CD14-positive monocyte (primary cell): ENCODE data around the gene REV3L. TPM values are rescaled to one million over a fixed set of nuclear protein-coding genes. Genes with fewer than 3 reads are reported as not detected.

Experiments
- DNase-seq, 3 donors: peaks; one replicate each; pipeline ENCODE4 v3.0.0-alpha.2; 2011 to 2022
- H2AFZ ChIP-seq: 2 replicates; pipeline ENCODE4 v1.6.0; 2012; ENCODE audit warnings: mild to moderate bottlenecking, low read depth, low read length, inconsistent platforms; ENCODE audit not compliant: insufficient read depth, poor library complexity, severe bottlenecking
- H3K27ac ChIP-seq, 2 donors: 1 replicate in 1 of 2; 2 replicates in 1 of 2; pipeline ENCODE4 v1.5.1; 2012 to 2013; ENCODE audit warnings: low read length in 2 of 2, control low read depth in 1 of 2, inconsistent platforms in 1 of 2, low read depth in 1 of 2, mild to moderate bottlenecking in 1 of 2
- H3K27me3 ChIP-seq, 2 donors: one replicate each; pipeline versions ENCODE4 v1.6.0 to v1.6.1; 2011 to 2013; ENCODE audit warnings: low read length in 2 of 2; ENCODE audit not compliant: control insufficient read depth in 2 of 2, insufficient read depth in 2 of 2
- H3K36me3 ChIP-seq, 2 donors: replicated peaks in 1 of 2; 1 replicate in 1 of 2; 2 replicates in 1 of 2; pipeline versions ENCODE4 v1.5.1 to v1.6.1; 2012 to 2013; ENCODE audit warnings: low read length in 2 of 2, control low read depth in 1 of 2, inconsistent platforms in 1 of 2, mild to moderate bottlenecking in 1 of 2; ENCODE audit not compliant: insufficient read depth in 2 of 2, control insufficient read depth in 1 of 2
- H3K4me1 ChIP-seq, 2 donors: 1 replicate in 1 of 2; 2 replicates in 1 of 2; pipeline versions ENCODE4 v1.5.1 to v1.6.1; 2012 to 2013; ENCODE audit warnings: low read length in 2 of 2, control low read depth in 1 of 2, inconsistent platforms in 1 of 2, mild to moderate bottlenecking in 1 of 2, moderate library complexity in 1 of 2; ENCODE audit not compliant: insufficient read depth in 2 of 2, control insufficient read depth in 1 of 2
- H3K4me2 ChIP-seq: replicated peaks from 2 replicates; pipeline ENCODE3; 2012; ENCODE audit warnings: low read length, moderate library complexity, mild to moderate bottlenecking; ENCODE audit not compliant: poor library complexity, severe bottlenecking; ENCODE audit errors: extremely low read depth
- H3K4me3 ChIP-seq, 3 experiments: fragments of 200-600 bp in 1 of 3; sonication (generic) in 1 of 3; replicated peaks in 1 of 3; 1 replicate in 2 of 3; 2 replicates in 1 of 3; pipeline ENCODE4 v1.5.1; 2011 to 2013; ENCODE audit warnings: low read length in 3 of 3, mild to moderate bottlenecking in 3 of 3, control low read depth in 2 of 3, low read depth in 2 of 3, inconsistent platforms in 1 of 3, moderate library complexity in 1 of 3
- H3K79me2 ChIP-seq: 2 replicates; pipeline ENCODE4 v1.6.0; 2012; ENCODE audit warnings: mild to moderate bottlenecking, control low read depth, inconsistent platforms, low read length, moderate library complexity; ENCODE audit not compliant: insufficient read depth
- H3K9ac ChIP-seq: 2 replicates; pipeline ENCODE4 v1.6.0; 2017; ENCODE audit warnings: low read length, mild to moderate bottlenecking; ENCODE audit not compliant: insufficient read depth, poor library complexity, severe bottlenecking
- H3K9me3 ChIP-seq, 2 donors: replicated peaks in 1 of 2; 1 replicate in 1 of 2; 2 replicates in 1 of 2; pipeline versions ENCODE4 v1.5.1 to v1.6.1; 2012 to 2013; ENCODE audit warnings: low read length in 2 of 2, control low read depth in 1 of 2; ENCODE audit not compliant: control insufficient read depth in 1 of 2, insufficient read depth in 1 of 2
- H4K20me1 ChIP-seq: 2 replicates; pipeline ENCODE4 v1.6.0; 2012; ENCODE audit warnings: mild to moderate bottlenecking, low read length, control low read depth, moderate library complexity; ENCODE audit not compliant: insufficient read depth
- H3K27ac Mint-ChIP-seq, 7 donors: one replicate each; pipeline ENCODE4 v1.8.0; 2020; ENCODE audit warnings: mild to moderate bottlenecking in 7 of 7, mixed read lengths in 7 of 7, moderate library complexity in 6 of 7, inconsistent platforms in 2 of 7
- H3K27me3 Mint-ChIP-seq, 3 donors: one replicate each; pipeline ENCODE4 v1.8.0; 2021 to 2022; ENCODE audit warnings: low read depth in 3 of 3, mild to moderate bottlenecking in 3 of 3, mixed read lengths in 3 of 3, moderate library complexity in 3 of 3, inconsistent platforms in 1 of 3
- H3K36me3 Mint-ChIP-seq, 2 donors: one replicate each; pipeline ENCODE4 v1.8.0; 2020; ENCODE audit warnings: mixed read lengths in 2 of 2, inconsistent platforms in 1 of 2, mild to moderate bottlenecking in 1 of 2
- H3K4me1 Mint-ChIP-seq: one replicate; pipeline ENCODE4 v1.8.0; 2020; ENCODE audit warnings: mild to moderate bottlenecking, mixed read lengths
- H3K4me3 Mint-ChIP-seq, 2 donors: one replicate each; pipeline ENCODE4 v1.8.0; 2020; ENCODE audit warnings: mild to moderate bottlenecking in 2 of 2, mixed read lengths in 2 of 2, moderate library complexity in 1 of 2
- H3K9me3 Mint-ChIP-seq, 7 donors: one replicate each; pipeline ENCODE4 v1.8.0; 2020 to 2022; ENCODE audit warnings: mixed read lengths in 7 of 7, mild to moderate bottlenecking in 6 of 7, moderate library complexity in 6 of 7, inconsistent platforms in 2 of 7
- WGBS: methylation state at CpG from one replicate; pipeline ENCODE4 v1.1.5; 2013; ENCODE audit warnings: missing lambda C conversion rate; ENCODE audit not compliant: insufficient coverage; 5-methylcytosine and 5-hydroxymethylcytosine counted together
- intact Hi-C, 2 donors: fragments of 100-400 bp; cut with micrococcal nuclease; formaldehyde crosslinking; loops; one replicate each; pipeline versions ENCODE4 v1.15.0 to v1.15.1; 2023
- polyA plus RNA-seq, 3 donors: library from polyadenylated mRNA; depleted of rRNA in 1 of 3; unstranded in 2 of 3; stranded (reverse) in 1 of 3; fragments of 300-500 nt in 2 of 3; fragments of >200 nt in 1 of 3; fragmentation: Illumina TruSeq in 2 of 3; gene quantifications; 1 replicate in 2 of 3; 2 replicates in 1 of 3; pipeline ENCODE4 v1.2.3, GENCODE V29; 2012 to 2021
- TF ChIP-seq, protein P1 (sequence below): fragments of 200-600 bp; IDR thresholded peaks from one replicate; pipeline ENCODE4 v1.8.0; 2022; ENCODE audit warnings: antibody characterized with exemption, mild to moderate bottlenecking

REV3L gene
- polyA plus RNA-seq, 3 donors, result 3.4 to 5.7 (median 4.9) TPM

DNA sequence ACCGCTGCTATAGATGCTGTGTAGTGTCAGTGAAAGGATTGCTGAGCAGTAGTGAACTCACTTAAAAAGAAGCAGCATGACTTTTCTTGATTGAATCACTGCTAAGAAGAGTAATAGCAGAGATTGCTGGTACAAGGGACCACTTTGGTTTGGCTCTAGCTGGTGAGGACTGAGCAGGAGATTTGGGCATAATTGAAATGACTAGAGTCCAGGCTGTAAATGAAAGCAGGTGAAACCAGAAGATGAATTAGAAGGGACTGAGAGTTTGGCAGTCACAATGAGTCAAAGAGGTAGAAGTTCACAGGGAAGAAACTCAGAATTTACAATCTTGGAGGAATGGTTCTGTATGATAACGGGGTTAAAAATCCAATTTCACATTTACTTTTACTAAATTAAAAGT is 19.1 kb upstream of the REV3L start:
- H3K27ac Mint-ChIP-seq, result no peak overlapping the region
- Histone ChIP-seq H3K4me3 (no peak overlapping the region), H4K20me1 (no peaks in the 10 kb centered on the region), H3K4me1 (no peaks in the 10 kb centered on the region), H3K27me3 (no peaks in the 10 kb centered on the region), H3K4me2 (no peak overlapping the region), H3K27ac (no peak overlapping the region), H3K36me3 (no peaks in the 10 kb centered on the region), H3K79me2 (no peaks in the 10 kb centered on the region), H3K9ac (no peak overlapping the region), H2AFZ (no peak overlapping the region), H3K9me3 (no peaks in the 10 kb centered on the region)
- TF ChIP-seq, protein P1, sequence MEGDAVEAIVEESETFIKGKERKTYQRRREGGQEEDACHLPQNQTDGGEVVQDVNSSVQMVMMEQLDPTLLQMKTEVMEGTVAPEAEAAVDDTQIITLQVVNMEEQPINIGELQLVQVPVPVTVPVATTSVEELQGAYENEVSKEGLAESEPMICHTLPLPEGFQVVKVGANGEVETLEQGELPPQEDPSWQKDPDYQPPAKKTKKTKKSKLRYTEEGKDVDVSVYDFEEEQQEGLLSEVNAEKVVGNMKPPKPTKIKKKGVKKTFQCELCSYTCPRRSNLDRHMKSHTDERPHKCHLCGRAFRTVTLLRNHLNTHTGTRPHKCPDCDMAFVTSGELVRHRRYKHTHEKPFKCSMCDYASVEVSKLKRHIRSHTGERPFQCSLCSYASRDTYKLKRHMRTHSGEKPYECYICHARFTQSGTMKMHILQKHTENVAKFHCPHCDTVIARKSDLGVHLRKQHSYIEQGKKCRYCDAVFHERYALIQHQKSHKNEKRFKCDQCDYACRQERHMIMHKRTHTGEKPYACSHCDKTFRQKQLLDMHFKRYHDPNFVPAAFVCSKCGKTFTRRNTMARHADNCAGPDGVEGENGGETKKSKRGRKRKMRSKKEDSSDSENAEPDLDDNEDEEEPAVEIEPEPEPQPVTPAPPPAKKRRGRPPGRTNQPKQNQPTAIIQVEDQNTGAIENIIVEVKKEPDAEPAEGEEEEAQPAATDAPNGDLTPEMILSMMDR, result no peak
- no peak overlapping the region for H3K4me3 Mint-ChIP-seq
- peaks cover 5% of the 10 kb centered on the region for H3K4me1 Mint-ChIP-seq
- intact Hi-C loops, result no loop called here
- H3K36me3 Mint-ChIP-seq, result peaks cover 3 to 9% of the 10 kb centered on the region in 2 donors
- no peak for DNase-seq
- peaks cover 0 to 2% (median 0%) of the 10 kb centered on the region in 7 donors for H3K9me3 Mint-ChIP-seq
- WGBS, result 100% methylated on average over 1 of the region's 2 CpGs
- H3K27me3 Mint-ChIP-seq, result peaks cover 0 to 2% (median 0%) of the 10 kb centered on the region in 3 donors

DNA sequence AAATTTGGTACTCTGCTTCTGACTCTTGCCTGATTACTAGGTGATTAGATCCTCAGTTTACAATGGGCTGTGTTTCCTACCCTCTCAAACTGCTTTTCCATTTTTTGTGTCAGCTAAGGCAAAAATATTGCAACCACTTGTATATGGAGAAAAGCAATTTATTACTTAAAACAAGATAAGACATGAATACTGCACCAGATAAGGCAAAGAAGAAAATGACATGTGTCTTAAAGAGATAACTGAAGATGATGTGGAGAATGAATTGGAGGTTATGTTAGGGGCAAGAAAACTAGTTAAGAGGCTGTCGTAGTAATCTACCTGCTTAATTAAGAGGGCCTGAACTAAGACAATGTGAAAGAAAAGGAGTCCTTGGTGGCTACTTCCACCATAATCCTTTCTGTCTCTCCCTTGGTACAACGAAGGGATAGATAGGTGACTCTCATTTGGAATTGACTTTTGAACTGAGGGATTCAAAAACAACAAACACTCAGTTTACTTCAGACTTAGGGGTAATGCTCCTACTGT is 16.3 kb upstream of the REV3L start:
- WGBS, result no CpG with 5 or more reads among the region's 2 CpGs
- peaks cover 1% of the 10 kb centered on the region for H3K4me1 Mint-ChIP-seq
- H3K9me3 ChIP-seq, result no peaks in the 10 kb centered on the region
- no peak overlapping the region for H3K4me3 ChIP-seq
- H3K9ac ChIP-seq, result no peak overlapping the region
- no peak overlapping the region for H3K27ac ChIP-seq
- no peak overlapping the region for H3K27ac Mint-ChIP-seq
- no peak for DNase-seq
- H3K4me2 ChIP-seq, result no peak overlapping the region
- no peaks in the 10 kb centered on the region for H3K9me3 Mint-ChIP-seq
- H3K36me3 Mint-ChIP-seq, result peaks cover 3 to 9% of the 10 kb centered on the region in 2 donors
- TF ChIP-seq, protein P1, result no peak
- peaks cover 3% of the 10 kb centered on the region for H3K79me2 ChIP-seq
- no peaks in the 10 kb centered on the region for H4K20me1 ChIP-seq
- intact Hi-C loops, result no loop called here
- H3K4me3 Mint-ChIP-seq, result no peak overlapping the region
- H3K27me3 ChIP-seq, result no peaks in the 10 kb centered on the region
- no peaks in the 10 kb centered on the region for H3K36me3 ChIP-seq
- H2AFZ ChIP-seq, result no peak overlapping the region
- peaks cover 0 to 2% (median 2%) of the 10 kb centered on the region in 3 donors for H3K27me3 Mint-ChIP-seq
- no peaks in the 10 kb centered on the region for H3K4me1 ChIP-seq
